Activated CD8-positive, alpha-beta T cell treated with anti-CD3 and anti-CD28 coated beads, Interleukin-2, amount 10 ng/mL, durations not matched to agents 7 days and 5 days (primary cell): ENCODE results near the gene CENPQ. TPM values are rescaled to one million over a fixed set of nuclear protein-coding genes. Genes with fewer than 3 reads are reported as not detected.

Experiments
- ATAC-seq: fragments of 150-1000 bp; cut with Tn5 transposase; one replicate; pipeline ENCODE4 v1.10.0; 2021; ENCODE audit warnings: moderate library complexity
- CTCF ChIA-PET: fragments of 350-600 bp; sonication (Branson Sonifier 250); formaldehyde crosslinking; loops from one replicate; lab custom pipeline; 2021; ENCODE audit warnings: antibody characterized with exemption; lab: Charles Lee
- POLR2A ChIA-PET: fragments of 350-600 bp; sonication (Branson Sonifier 250); formaldehyde crosslinking; loops from one replicate; lab custom pipeline; 2021; ENCODE audit warnings: antibody characterized with exemption; lab: Charles Lee
- DNase-seq: peaks from one replicate; pipeline ENCODE4 v3.0.0-alpha.2; 2020
- H3K27ac Mint-ChIP-seq: one replicate; pipeline ENCODE4 v1.8.0; 2021; ENCODE audit warnings: mild to moderate bottlenecking, mixed read lengths
- H3K27me3 Mint-ChIP-seq: one replicate; pipeline ENCODE4 v1.8.0; 2021; ENCODE audit warnings: low read depth, mixed read lengths
- H3K36me3 Mint-ChIP-seq: one replicate; pipeline ENCODE4 v1.8.0; 2021; ENCODE audit warnings: low read depth, mixed read lengths
- H3K4me1 Mint-ChIP-seq: one replicate; pipeline ENCODE4 v1.8.0; 2021; ENCODE audit warnings: low read depth, mixed read lengths
- H3K4me3 Mint-ChIP-seq: one replicate; pipeline ENCODE4 v1.8.0; 2021; ENCODE audit warnings: mild to moderate bottlenecking, mixed read lengths
- H3K9me3 Mint-ChIP-seq: one replicate; pipeline ENCODE4 v1.8.0; 2022; ENCODE audit warnings: mixed read lengths; ENCODE audit not compliant: insufficient read depth
- total RNA-seq, 2 experiments: library from RNA; stranded (reverse); gene quantifications; one replicate each; pipeline ENCODE4 v1.2.3, GENCODE V29; 2021

Gene CENPQ
- total RNA-seq, 2 experiments from 2014 or later: 18.2 to 18.9 TPM

DNA sequence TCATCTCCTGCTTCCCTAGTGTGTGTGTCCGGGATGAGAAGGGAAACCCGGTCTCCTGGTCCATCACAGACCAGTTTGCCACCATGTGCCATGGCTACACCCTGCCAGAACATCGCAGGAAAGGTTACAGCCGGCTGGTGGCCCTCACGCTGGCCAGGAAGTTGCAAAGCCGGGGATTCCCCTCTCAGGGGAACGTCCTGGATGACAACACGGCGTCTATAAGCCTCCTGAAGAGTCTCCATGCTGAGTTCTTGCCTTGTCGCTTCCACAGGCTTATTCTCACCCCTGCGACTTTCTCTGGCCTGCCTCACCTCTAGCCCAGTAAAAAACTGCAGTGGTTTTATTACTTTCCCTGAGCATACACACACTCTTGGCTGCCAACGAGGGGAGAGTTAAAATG lies 63.4 kb downstream of the CENPQ start:
- peaks cover 13% of the 10 kb centered on the region for H3K27me3 Mint-ChIP-seq
- CTCF ChIA-PET: no interaction called here
- no peaks in the 10 kb centered on the region for H3K4me1 Mint-ChIP-seq
- DNase-seq: no peak
- POLR2A ChIA-PET: no interaction called here
- no peaks in the 10 kb centered on the region for H3K36me3 Mint-ChIP-seq
- H3K27ac Mint-ChIP-seq: no peak overlapping the region
- no peak for ATAC-seq
- H3K4me3 Mint-ChIP-seq: no peak overlapping the region
- no peaks in the 10 kb centered on the region for H3K9me3 Mint-ChIP-seq

DNA sequence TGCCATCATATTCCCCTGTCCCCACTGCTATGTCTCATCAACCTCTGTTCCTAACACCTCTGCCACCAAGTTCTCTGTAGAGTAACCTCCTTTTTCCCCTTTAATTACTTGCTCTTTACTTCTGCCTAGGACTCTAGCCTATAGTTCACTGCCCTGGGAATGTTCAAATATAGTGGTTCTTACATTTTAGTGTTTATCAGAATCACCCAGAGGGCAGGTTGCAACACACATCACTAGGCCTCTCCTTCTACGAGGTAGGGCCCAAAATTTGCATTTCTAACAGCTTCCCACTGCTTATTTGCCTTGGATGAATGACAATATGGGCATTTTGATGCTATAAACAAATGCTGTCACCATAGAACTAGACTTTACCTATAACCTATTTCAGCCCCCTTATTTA lies 64.2 kb downstream of the CENPQ start:
- ATAC-seq: no peak

DNA sequence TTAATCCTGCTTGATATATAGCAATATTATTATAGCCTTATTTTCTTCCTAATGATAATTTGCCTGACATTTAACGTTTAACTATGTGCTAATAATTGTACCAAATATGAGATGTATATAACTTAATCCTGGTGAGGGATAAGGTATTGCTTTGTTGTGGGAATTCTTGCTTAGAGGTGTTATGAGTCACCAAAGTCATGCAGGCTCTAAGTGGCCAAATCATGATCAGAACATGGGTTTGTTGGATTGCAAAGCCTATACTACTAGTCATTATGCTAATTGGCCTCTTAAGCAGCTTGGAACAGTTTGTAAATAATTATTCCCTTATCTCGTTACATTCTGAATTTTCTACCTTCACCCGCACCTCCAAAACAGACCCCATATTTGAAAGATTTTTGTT lies 65.4 kb downstream of the CENPQ start:
- ATAC-seq (no peak), DNase-seq (no peak)
- Mint-ChIP-seq H3K4me1 (no peaks in the 10 kb centered on the region), H3K4me3 (no peak overlapping the region), H3K27me3 (peaks cover 17% of the 10 kb centered on the region), H3K9me3 (no peaks in the 10 kb centered on the region), H3K27ac (no peak overlapping the region), H3K36me3 (no peaks in the 10 kb centered on the region)
- ChIA-PET POLR2A (no interaction called here), CTCF (no interaction called here)

More for the DNA sequence above, 64.2 kb downstream of the CENPQ start:
- no peak overlapping the region for H3K27ac Mint-ChIP-seq
- no peak overlapping the region for H3K4me3 Mint-ChIP-seq
- peaks cover 17% of the 10 kb centered on the region for H3K27me3 Mint-ChIP-seq
- POLR2A ChIA-PET: no interaction called here
- CTCF ChIA-PET: no interaction called here
- no peaks in the 10 kb centered on the region for H3K9me3 Mint-ChIP-seq
- no peaks in the 10 kb centered on the region for H3K4me1 Mint-ChIP-seq
- DNase-seq: no peak
- no peaks in the 10 kb centered on the region for H3K36me3 Mint-ChIP-seq

DNA sequence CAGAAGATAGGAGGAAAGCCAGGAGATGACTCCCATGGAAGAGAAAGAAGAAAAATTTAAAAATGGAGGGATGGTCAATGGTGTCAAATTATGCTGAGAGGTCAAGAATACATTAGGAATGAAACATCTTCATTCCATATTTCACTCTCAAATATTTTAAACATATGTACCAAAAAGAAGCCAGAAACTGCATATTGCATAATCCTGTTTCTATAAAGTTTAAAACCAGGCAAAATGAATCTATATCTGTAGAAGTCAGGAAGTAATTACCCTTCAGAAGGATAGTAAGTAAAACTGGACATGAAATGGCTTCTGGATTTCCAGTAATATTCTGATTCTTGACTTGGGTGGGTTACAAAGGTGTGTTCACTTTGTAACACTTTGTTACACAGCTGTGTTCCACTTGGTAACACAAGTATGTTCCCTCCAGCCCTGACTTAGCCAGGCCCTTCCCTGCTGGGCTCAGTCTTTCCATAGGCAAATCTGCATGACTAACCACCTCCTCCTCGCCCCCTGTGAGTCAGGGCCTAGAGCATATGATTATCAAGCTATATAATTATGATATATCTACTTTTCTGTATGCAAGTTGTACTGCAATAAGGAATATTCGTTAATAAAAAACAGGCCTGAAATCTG lies 67.1 kb downstream of the CENPQ start:
- ChIA-PET CTCF (interaction anchor here (1.5 kb wide), 1 partner anchor 80 kb away, joined by 5 read pairs; no protein-coding TSS in a partner anchor), POLR2A (interaction anchor here (0.6 kb wide), 1 partner anchor 26 kb away, joined by 3 read pairs; no protein-coding TSS in a partner anchor)

DNA sequence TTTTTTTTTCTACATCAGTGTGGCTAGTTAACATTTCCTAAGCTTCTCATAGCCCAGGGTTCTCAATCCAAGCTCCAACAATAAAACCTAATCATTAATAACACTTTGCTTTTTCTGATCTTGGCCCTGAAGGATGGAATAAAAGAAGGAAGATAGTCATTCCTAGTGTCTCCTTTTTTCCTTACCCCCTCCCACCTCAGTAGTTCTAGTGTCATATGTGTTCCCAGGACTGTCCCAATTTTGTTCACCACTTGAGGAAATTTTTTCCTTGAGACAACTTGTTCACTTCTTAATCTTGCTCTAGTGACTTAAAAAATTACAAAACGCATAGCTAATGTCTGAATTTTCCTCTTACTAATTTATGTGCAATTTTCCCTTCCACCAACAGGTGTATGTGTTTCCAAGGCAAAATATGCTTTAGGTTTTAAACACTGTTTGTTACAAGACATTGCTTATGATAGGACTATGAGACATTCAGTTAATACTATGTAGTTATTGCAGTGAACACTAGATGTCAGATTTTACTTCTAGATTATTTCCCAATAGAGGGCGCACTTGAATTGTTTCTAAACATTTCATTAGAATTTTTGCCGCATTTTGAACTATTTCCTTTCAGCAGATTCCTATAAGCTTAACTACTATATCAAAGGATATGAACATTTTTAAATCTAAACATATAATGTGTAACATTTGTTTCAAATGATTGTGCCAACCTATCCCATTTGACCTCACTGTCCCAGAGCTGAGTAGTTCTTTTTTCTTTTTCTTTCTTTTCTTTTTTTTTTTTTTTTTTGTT lies 68.8 kb downstream of the CENPQ start:
- H3K4me1 Mint-ChIP-seq: no peaks in the 10 kb centered on the region
- H3K9me3 Mint-ChIP-seq: no peaks in the 10 kb centered on the region
- no peak overlapping the region for H3K27ac Mint-ChIP-seq
- no peak overlapping the region for H3K4me3 Mint-ChIP-seq
- no peaks in the 10 kb centered on the region for H3K36me3 Mint-ChIP-seq
- ChIA-PET POLR2A (no interaction called here), CTCF (interaction anchor here (0.8 to 2.4 kb wide), 18 partner anchors 8 to 318 kb away, joined by 3 to 28 read pairs (median 6); partner anchors contain the start of gene C6orf141)
- peaks cover 17% of the 10 kb centered on the region for H3K27me3 Mint-ChIP-seq
- ATAC-seq (peak; percentile 87), DNase-seq (no peak)

More for the DNA sequence above, 67.1 kb downstream of the CENPQ start:
- Mint-ChIP-seq H3K27ac (no peak overlapping the region), H3K36me3 (no peaks in the 10 kb centered on the region), H3K4me1 (no peaks in the 10 kb centered on the region), H3K27me3 (peaks cover 17% of the 10 kb centered on the region), H3K4me3 (no peak overlapping the region), H3K9me3 (no peaks in the 10 kb centered on the region)
- DNase-seq (no peak), ATAC-seq (no peak)

DNA sequence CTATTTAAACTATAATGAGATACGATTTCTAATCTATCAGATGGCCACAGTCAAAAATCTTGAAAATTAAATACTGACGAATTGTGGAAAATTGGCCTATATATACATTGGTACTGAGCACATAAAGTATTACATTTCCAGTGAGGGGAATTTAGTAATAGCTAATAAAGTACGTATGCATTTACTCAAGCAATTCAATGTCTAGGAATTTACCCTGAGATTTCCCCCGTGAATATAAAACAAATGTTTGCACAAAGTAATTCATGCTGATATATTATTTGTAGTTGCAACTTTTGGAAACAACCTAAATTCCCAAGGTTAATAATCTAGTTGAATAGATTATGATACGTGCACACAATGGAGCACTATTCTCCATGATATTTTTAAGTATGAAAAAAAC lies 72.6 kb downstream of the CENPQ start:
- ATAC-seq (no peak), DNase-seq (no peak)
- Mint-ChIP-seq H3K4me1 (no peaks in the 10 kb centered on the region), H3K9me3 (no peaks in the 10 kb centered on the region), H3K27me3 (peaks cover 10% of the 10 kb centered on the region), H3K27ac (no peak overlapping the region), H3K4me3 (no peak overlapping the region), H3K36me3 (no peaks in the 10 kb centered on the region)
- CTCF ChIA-PET: interaction anchor here (1.7 kb wide), 2 partner anchors 14 to 71 kb away, joined by 7 read pairs; partner anchors contain the start of gene C6orf141
- POLR2A ChIA-PET: no interaction called here

DNA sequence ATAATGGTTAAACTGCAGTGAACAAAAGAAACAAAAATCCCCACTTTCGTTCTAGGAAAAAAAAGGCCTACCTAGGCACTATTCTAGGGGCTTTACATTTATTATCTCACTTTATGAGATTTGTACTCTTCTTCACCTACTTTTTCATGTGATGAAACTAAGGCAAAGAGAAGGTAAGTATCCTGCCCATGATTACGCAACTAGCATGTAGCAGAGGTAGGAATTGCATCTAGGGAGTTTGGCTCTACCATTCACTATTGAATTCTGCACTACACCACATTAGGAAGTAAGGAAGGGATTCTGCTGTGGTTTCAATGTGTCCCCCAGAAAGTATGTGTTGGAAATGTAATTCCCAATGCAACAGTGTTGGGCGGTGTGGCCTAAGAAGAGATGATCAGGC lies 75.9 kb downstream of the CENPQ start:
- DNase-seq (no peak), ATAC-seq (no peak)
- Mint-ChIP-seq H3K27me3 (peaks cover 6% of the 10 kb centered on the region), H3K27ac (no peak overlapping the region), H3K4me1 (no peaks in the 10 kb centered on the region), H3K9me3 (no peaks in the 10 kb centered on the region), H3K4me3 (no peak overlapping the region), H3K36me3 (no peaks in the 10 kb centered on the region)
- POLR2A ChIA-PET: no interaction called here
- CTCF ChIA-PET: no interaction called here

DNA sequence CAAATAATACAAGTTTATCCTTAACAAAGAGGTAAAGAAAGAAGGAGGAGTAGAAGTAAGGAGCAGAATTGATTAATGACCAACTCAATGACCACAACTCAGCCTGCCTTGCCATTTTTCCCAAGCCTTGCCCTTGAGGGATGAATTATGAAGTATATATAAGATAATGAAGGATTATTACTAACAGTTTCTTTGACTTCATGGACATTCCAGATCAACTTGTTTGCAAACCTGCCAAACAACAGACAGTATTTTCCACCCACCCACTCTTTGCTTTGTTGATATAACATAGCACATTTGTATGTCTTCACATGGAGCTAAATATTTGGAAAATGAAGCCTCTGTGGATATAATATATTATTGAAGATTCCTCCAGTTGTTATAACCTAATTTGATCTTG lies 77.4 kb downstream of the CENPQ start:
- ATAC-seq (no peak), DNase-seq (no peak)
- ChIA-PET CTCF (no interaction called here), POLR2A (no interaction called here)
- H3K36me3 Mint-ChIP-seq: no peaks in the 10 kb centered on the region
- H3K4me3 Mint-ChIP-seq: no peak overlapping the region
- no peak overlapping the region for H3K27ac Mint-ChIP-seq
- no peaks in the 10 kb centered on the region for H3K9me3 Mint-ChIP-seq
- H3K4me1 Mint-ChIP-seq: no peaks in the 10 kb centered on the region
- H3K27me3 Mint-ChIP-seq: peaks cover 6% of the 10 kb centered on the region

DNA sequence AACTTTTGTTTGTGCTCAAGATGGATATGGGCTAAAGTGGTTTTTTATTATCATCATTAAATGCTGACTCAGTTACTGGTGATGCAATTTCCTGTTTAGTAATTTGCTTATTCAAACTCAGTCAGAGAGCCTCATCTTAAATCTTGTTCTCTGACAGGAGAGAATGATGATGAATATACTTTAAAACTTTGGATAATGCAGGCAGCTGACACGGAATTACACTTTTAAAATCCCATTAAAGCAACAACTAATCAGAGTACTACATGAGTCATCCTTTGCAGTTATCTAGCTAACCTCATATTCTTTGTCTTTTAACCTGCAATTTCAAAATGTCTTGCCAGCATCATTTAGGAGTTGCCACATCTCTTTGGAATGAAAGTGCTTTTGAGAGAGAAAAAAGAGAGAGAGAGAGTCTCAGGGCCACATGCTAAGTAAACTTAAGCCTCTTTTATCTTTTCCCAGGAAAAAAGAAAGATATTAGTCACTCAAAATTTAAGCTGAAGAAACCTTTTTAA lies 78.1 kb downstream of the CENPQ start:
- ChIA-PET CTCF (interaction anchor here (1.7 to 5.4 kb wide), 2 partner anchors 9 to 65 kb away, joined by 3 to 28 read pairs; no protein-coding TSS in a partner anchor), POLR2A (no interaction called here)
- H3K36me3 Mint-ChIP-seq: no peaks in the 10 kb centered on the region
- no peaks in the 10 kb centered on the region for H3K4me1 Mint-ChIP-seq
- no peak overlapping the region for H3K4me3 Mint-ChIP-seq
- no peak for ATAC-seq
- H3K27me3 Mint-ChIP-seq: peaks cover 6% of the 10 kb centered on the region
- H3K27ac Mint-ChIP-seq: no peak overlapping the region
- H3K9me3 Mint-ChIP-seq: no peaks in the 10 kb centered on the region
- DNase-seq: no peak

DNA sequence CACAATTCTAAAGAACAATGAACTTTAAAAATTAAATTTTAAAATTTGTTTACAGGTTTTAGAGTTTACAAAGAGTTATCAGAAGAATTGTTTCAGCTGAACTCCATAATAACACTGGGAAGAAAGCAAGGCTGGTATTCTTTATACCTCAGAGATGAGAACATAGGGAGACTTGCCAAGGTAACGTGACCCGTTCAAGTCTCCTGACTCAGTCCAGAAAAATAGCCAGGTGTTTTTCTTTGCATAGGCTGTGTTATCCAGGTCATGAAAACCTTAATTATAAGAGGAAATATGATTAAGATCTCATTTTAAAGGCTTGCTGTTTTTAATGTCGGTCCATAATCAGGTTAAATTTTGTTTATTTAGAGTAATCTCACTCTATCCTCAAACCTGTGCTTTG lies 78.8 kb downstream of the CENPQ start:
- POLR2A ChIA-PET: no interaction called here
- DNase-seq: no peak
- CTCF ChIA-PET: interaction anchor here (1.7 to 5.4 kb wide), 2 partner anchors 10 to 65 kb away, joined by 3 to 28 read pairs; no protein-coding TSS in a partner anchor
- no peak for ATAC-seq
- no peaks in the 10 kb centered on the region for H3K36me3 Mint-ChIP-seq
- no peak overlapping the region for H3K4me3 Mint-ChIP-seq
- H3K4me1 Mint-ChIP-seq: no peaks in the 10 kb centered on the region
- H3K27ac Mint-ChIP-seq: no peak overlapping the region
- H3K27me3 Mint-ChIP-seq: peaks cover 9% of the 10 kb centered on the region
- no peaks in the 10 kb centered on the region for H3K9me3 Mint-ChIP-seq
